Neural progenitor cell (in vitro differentiated cells): ENCODE results near the gene SCAMP2.

Source experiments
- EZH2 ChIP-seq: fragments of 200-600 bp; sonication (generic); IDR thresholded peaks from 2 replicates; pipeline ENCODE4 v1.6.1; 2017; ENCODE audit warnings: antibody characterized with exemption, mild to moderate bottlenecking, moderate library complexity
- TF ChIP-seq, protein P1 (sequence below): fragments of 200-600 bp; sonication (generic); IDR thresholded peaks from 2 replicates; pipeline ENCODE4 v1.5.1; 2017; ENCODE audit warnings: antibody characterized with exemption, mild to moderate bottlenecking

DNA sequence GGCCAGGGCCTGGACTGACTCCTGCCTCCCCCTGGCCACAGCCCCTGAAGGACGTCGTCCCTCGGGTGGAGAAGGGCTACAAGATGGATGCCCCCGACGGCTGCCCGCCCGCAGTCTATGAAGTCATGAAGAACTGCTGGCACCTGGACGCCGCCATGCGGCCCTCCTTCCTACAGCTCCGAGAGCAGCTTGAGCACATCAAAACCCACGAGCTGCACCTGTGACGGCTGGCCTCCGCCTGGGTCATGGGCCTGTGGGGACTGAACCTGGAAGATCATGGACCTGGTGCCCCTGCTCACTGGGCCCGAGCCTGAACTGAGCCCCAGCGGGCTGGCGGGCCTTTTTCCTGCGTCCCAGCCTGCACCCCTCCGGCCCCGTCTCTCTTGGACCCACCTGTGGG, 70.9 kb downstream of the SCAMP2 start:
- TF ChIP-seq, protein P1, sequence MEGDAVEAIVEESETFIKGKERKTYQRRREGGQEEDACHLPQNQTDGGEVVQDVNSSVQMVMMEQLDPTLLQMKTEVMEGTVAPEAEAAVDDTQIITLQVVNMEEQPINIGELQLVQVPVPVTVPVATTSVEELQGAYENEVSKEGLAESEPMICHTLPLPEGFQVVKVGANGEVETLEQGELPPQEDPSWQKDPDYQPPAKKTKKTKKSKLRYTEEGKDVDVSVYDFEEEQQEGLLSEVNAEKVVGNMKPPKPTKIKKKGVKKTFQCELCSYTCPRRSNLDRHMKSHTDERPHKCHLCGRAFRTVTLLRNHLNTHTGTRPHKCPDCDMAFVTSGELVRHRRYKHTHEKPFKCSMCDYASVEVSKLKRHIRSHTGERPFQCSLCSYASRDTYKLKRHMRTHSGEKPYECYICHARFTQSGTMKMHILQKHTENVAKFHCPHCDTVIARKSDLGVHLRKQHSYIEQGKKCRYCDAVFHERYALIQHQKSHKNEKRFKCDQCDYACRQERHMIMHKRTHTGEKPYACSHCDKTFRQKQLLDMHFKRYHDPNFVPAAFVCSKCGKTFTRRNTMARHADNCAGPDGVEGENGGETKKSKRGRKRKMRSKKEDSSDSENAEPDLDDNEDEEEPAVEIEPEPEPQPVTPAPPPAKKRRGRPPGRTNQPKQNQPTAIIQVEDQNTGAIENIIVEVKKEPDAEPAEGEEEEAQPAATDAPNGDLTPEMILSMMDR, result no peak
- no peak for TF ChIP-seq EZH2
